Activated naive CD4-positive, alpha-beta T cell treated with anti-CD3 and anti-CD28 coated beads for 36 hours (primary cell): ENCODE results near the gene ANKRD13B. TPM values are rescaled to one million over a fixed set of nuclear protein-coding genes. Genes with fewer than 3 reads are reported as not detected.
"Not testable (repeated sequence)": the region's sequence is repeated elsewhere in the genome, so short reads cannot be mapped to it uniquely, and the experiment has no call there.

Experiments
- CTCF ChIA-PET: fragments of 350-600 bp; sonication (Branson Sonifier 250); formaldehyde crosslinking; loops from one replicate; lab custom pipeline; 2021; ENCODE audit warnings: antibody characterized with exemption; lab: Charles Lee
- DNase-seq: peaks from one replicate; pipeline ENCODE4 v3.0.0-alpha.2; 2020
- H3K27ac Mint-ChIP-seq: one replicate; pipeline ENCODE4 v1.8.0; 2021; ENCODE audit warnings: mild to moderate bottlenecking, mixed read lengths
- H3K27me3 Mint-ChIP-seq: one replicate; pipeline ENCODE4 v1.8.0; 2021; ENCODE audit warnings: low read depth, mixed read lengths
- H3K36me3 Mint-ChIP-seq: one replicate; pipeline ENCODE4 v1.8.0; 2021; ENCODE audit warnings: low read depth, mixed read lengths
- H3K4me1 Mint-ChIP-seq: one replicate; pipeline ENCODE4 v1.8.0; 2021; ENCODE audit warnings: low read depth, mixed read lengths
- H3K4me3 Mint-ChIP-seq: one replicate; pipeline ENCODE4 v1.8.0; 2021; ENCODE audit warnings: mild to moderate bottlenecking, moderate library complexity, mixed read lengths
- H3K9me3 Mint-ChIP-seq: one replicate; pipeline ENCODE4 v1.8.0; 2021; ENCODE audit warnings: mixed read lengths
- intact Hi-C: fragments of 100-400 bp; cut with micrococcal nuclease; formaldehyde crosslinking; loops from one replicate; pipeline ENCODE4 v1.15.1; 2023
- total RNA-seq, 2 experiments: library from RNA; stranded (reverse); gene quantifications; one replicate each; pipeline ENCODE4 v1.2.3, GENCODE V29; 2021

ANKRD13B gene
- total RNA-seq = 10 to 100 TPM; 14.1 to 14.6 TPM

- H3K4me3 Mint-ChIP-seq = peak within 1 kb of the TSS; percentile 83
- H3K27ac Mint-ChIP-seq = no peak within 1 kb of the TSS
- peaks cover 42% of the 10 kb centered on the region for H3K4me1 Mint-ChIP-seq
Measured at GRCh38 chr17:29592850-29593551, at the start of gene ANKRD13B. Gene ANKRD13B, plus strand, starts transcription at chr17:29593132. Its CDS starts 490 bp downstream, at chr17:29593622.

DNA sequence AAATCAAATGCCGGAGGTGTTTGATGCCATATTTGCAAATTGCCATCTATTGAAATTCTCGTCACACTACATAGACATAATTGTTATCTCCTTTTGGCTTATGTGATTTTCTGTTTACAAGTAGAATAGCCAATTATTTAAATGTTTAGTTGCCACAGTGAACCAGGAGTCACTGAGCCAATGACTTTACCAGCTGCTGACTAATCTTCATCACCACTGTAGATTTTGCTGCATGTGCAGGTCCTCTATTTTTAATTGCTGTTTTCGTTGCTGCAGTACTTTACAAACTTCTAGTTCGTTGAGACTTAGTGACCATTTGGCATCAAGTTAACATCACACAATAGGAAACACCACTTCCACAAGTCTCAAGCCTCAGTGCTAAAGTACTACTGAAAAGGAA is 48.9 kb upstream of the ANKRD13B start:
- Mint-ChIP-seq H3K27ac (no peak overlapping the region), H3K27me3 (no peaks in the 10 kb centered on the region), H3K4me1 (no peaks in the 10 kb centered on the region), H3K9me3 (no peaks in the 10 kb centered on the region), H3K36me3 (peaks cover 19% of the 10 kb centered on the region), H3K4me3 (no peak overlapping the region)
- intact Hi-C loops = no loop called here
- no peak for DNase-seq
- CTCF ChIA-PET = interaction anchor here (0.6 kb wide), 1 partner anchor 44 kb away, joined by 4 read pairs; no protein-coding TSS in a partner anchor

More at GRCh38 chr17:29592850-29593551, at the start of gene ANKRD13B:
- Mint-ChIP-seq H3K36me3 (peaks cover 2% of the 10 kb centered on the region), H3K9me3 (no peaks in the 10 kb centered on the region), H3K27me3 (no peaks in the 10 kb centered on the region)
- intact Hi-C loops = loop anchor here (5.0 kb wide), 2 partner anchors 301 to 446 kb away; partner anchors contain the start of gene NUFIP2
- DNase-seq = peak; percentile 49
- CTCF ChIA-PET = interaction anchor here (1.1 to 4.8 kb wide), 9 partner anchors 14 to 444 kb away, joined by 3 to 91 read pairs (median 14); partner anchors contain the start of gene TP53I13

GRCh38 chr17:29546085-29546484 is 46.8 kb upstream of the ANKRD13B start:
- CTCF ChIA-PET = interaction anchor here (0.5 to 1.8 kb wide), 2 partner anchors 9 to 180 kb away, joined by 3 to 5 read pairs; no protein-coding TSS in a partner anchor
- Mint-ChIP-seq H3K4me1 (no peaks in the 10 kb centered on the region), H3K27me3 (no peaks in the 10 kb centered on the region), H3K27ac (no peak overlapping the region), H3K4me3 (no peak overlapping the region), H3K9me3 (no peaks in the 10 kb centered on the region), H3K36me3 (peaks cover 18% of the 10 kb centered on the region)
- intact Hi-C loops = no loop called here
- no peak for DNase-seq

GRCh38 chr17:29546830-29547229 is 46.1 kb upstream of the ANKRD13B start:
- Mint-ChIP-seq H3K4me1 (no peaks in the 10 kb centered on the region), H3K9me3 (no peaks in the 10 kb centered on the region), H3K36me3 (peaks cover 18% of the 10 kb centered on the region), H3K27ac (no peak overlapping the region), H3K4me3 (no peak overlapping the region), H3K27me3 (no peaks in the 10 kb centered on the region)
- no peak for DNase-seq
- CTCF ChIA-PET = interaction anchor here (1.8 kb wide), 1 partner anchor 10 kb away, joined by 5 read pairs; no protein-coding TSS in a partner anchor
- intact Hi-C loops = no loop called here

GRCh38 chr17:29549177-29549923 is 43.6 kb upstream of the ANKRD13B start:
- Mint-ChIP-seq H3K9me3 (no peaks in the 10 kb centered on the region), H3K4me3 (no peak overlapping the region), H3K27ac (no peak overlapping the region), H3K36me3 (peaks cover 5% of the 10 kb centered on the region), H3K27me3 (no peaks in the 10 kb centered on the region), H3K4me1 (no peaks in the 10 kb centered on the region)
- CTCF ChIA-PET = interaction anchor here (0.7 to 1.2 kb wide), 3 partner anchors 13 to 24 kb away, joined by 3 to 6 read pairs (median 3); no protein-coding TSS in a partner anchor
- no peak for DNase-seq
- intact Hi-C loops = no loop called here

- Mint-ChIP-seq H3K4me1 (peaks cover 11% of the 10 kb centered on the region), H3K4me3 (no peak overlapping the region), H3K27ac (no peak overlapping the region), H3K36me3 (no peaks in the 10 kb centered on the region), H3K9me3 (no peaks in the 10 kb centered on the region), H3K27me3 (no peaks in the 10 kb centered on the region)
- no peak for DNase-seq
- CTCF ChIA-PET = interaction anchor here (1.3 to 1.4 kb wide), 2 partner anchors 10 to 61 kb away, joined by 5 to 7 read pairs; no protein-coding TSS in a partner anchor
- intact Hi-C loops = no loop called here
Measured at GRCh38 chr17:29555840-29556239, 37.1 kb upstream of the ANKRD13B start.

DNA sequence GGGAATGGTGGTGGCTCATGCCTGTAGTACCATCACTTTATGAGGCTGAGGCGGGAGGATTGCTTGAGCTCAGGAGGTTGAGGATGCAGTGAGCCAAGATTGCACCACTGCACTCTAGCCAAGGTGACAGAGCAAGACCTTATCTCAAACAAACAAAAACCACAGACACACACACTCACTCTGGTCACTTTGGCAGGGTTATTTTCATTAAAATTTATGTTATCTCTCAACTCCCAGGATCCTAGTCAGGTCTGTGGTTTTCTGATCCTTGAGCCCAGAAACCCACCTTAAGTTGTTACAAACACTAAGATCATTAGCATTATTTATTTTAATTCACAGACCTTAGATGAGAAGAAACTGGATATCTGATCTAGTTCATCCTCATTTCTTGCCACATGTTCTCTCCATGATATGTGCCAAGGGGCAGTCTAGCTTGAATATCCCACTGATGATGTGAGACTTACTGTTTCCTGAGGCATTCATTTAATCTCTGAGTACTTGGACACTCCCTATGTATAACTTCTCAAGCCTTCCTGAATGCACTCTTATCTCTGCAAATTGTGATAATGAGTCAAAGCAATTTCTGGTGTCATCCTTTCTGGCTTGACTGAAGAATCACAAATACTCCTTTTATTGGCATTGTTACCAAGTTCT is 35.7 kb upstream of the ANKRD13B start:
- Mint-ChIP-seq H3K27ac (no peak overlapping the region), H3K9me3 (no peaks in the 10 kb centered on the region), H3K4me3 (no peak overlapping the region), H3K36me3 (peaks cover 5% of the 10 kb centered on the region), H3K4me1 (peaks cover 11% of the 10 kb centered on the region), H3K27me3 (no peaks in the 10 kb centered on the region)
- CTCF ChIA-PET = interaction anchor here (0.6 to 1.4 kb wide), 4 partner anchors 8 to 440 kb away, joined by 3 to 7 read pairs (median 5); no protein-coding TSS in a partner anchor
- no peak for DNase-seq
- intact Hi-C loops = no loop called here

DNA sequence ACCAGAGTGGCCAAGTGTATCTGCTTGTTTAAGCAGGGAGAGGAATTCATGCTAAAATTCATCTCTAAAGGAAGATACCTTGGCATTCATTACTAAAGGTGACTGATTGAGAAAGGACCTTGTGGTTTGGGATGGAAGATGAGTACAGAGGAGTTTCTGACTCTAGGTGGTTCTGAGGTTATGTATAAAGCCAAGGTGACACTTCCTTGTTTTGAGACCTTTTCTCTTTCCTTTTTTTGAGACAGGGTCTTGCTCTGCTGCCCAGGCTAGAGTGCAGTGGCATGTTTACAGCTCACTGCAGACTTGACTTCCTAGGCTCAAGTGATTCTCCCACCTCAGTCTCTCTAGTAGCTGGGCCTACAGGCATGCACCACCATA is 35.2 kb upstream of the ANKRD13B start:
- CTCF ChIA-PET = no interaction called here
- DNase-seq = no peak
- H3K27me3 Mint-ChIP-seq = no peaks in the 10 kb centered on the region
- H3K9me3 Mint-ChIP-seq = no peaks in the 10 kb centered on the region
- no peak overlapping the region for H3K27ac Mint-ChIP-seq
- H3K4me3 Mint-ChIP-seq = no peak overlapping the region
- H3K4me1 Mint-ChIP-seq = peaks cover 11% of the 10 kb centered on the region
- intact Hi-C loops = no loop called here
- H3K36me3 Mint-ChIP-seq = peaks cover 9% of the 10 kb centered on the region

- peaks cover 11% of the 10 kb centered on the region for H3K4me1 Mint-ChIP-seq
- H3K9me3 Mint-ChIP-seq, H3K36me3 Mint-ChIP-seq, H3K4me3 Mint-ChIP-seq, H3K27ac Mint-ChIP-seq, CTCF ChIA-PET, H3K27me3 Mint-ChIP-seq, intact Hi-C loops, DNase-seq: not testable (repeated sequence)
Measured at GRCh38 chr17:29558139-29558538, 34.8 kb upstream of the ANKRD13B start.

DNA sequence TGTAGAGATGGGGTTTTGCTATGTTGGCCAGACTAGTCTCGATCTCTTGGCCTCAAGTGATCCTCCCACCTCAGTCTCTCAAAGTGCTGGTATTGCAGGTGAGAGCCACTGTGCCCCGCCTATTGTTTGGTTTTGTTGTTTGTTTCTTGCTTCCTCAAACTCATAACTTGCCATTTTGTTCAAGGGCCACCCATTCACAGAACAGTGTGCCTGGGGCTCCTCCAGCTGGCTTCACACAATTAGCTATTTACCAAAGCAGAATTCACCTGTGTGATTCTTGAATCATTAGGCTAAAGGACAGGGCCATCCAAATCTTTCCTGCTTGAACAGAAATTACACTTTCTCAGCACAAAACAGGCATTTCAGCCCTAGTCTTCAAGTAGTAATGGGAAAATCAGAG is 33.3 kb upstream of the ANKRD13B start:
- Mint-ChIP-seq H3K36me3 (peaks cover 9% of the 10 kb centered on the region), H3K27ac (no peak overlapping the region), H3K4me1 (peaks cover 11% of the 10 kb centered on the region), H3K4me3 (no peak overlapping the region), H3K27me3 (no peaks in the 10 kb centered on the region), H3K9me3 (no peaks in the 10 kb centered on the region)
- CTCF ChIA-PET = interaction anchor here (0.8 kb wide), 1 partner anchor 189 kb away, joined by 3 read pairs; no protein-coding TSS in a partner anchor
- intact Hi-C loops = loop anchor here (10.0 kb wide), 1 partner anchor 835 kb away; the partner anchor contains the start of genes NEK8 and TLCD1
- DNase-seq = no peak

DNA sequence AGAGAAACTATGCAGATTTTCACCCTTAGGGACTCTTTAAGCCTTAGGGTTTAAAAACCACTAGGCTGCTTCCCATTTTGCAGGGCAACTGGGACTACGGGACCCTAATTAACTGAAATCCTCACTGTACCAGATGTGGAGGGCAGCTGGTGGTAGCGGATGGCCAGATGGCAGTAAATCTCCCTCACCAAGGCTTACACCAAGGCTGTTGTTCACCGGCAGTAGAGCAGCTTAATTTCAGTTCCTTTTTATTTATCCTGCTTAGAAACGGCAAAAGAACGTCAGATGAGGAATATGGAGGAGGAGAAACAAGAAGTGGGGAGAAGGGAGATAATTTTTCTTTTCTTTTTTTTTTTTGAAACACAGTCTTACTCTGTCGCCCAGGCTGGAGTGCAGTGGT is 32.6 kb upstream of the ANKRD13B start:
- no peak overlapping the region for H3K27ac Mint-ChIP-seq
- H3K4me3 Mint-ChIP-seq = no peak overlapping the region
- no peaks in the 10 kb centered on the region for H3K27me3 Mint-ChIP-seq
- CTCF ChIA-PET = interaction anchor here (0.6 kb wide), 1 partner anchor 190 kb away, joined by 3 read pairs; no protein-coding TSS in a partner anchor
- H3K9me3 Mint-ChIP-seq = no peaks in the 10 kb centered on the region
- H3K4me1 Mint-ChIP-seq = peaks cover 11% of the 10 kb centered on the region
- H3K36me3 Mint-ChIP-seq = peaks cover 9% of the 10 kb centered on the region
- intact Hi-C loops = loop anchor here (10.0 kb wide), 1 partner anchor 836 kb away; the partner anchor contains the start of genes NEK8 and TLCD1
- no peak for DNase-seq
